ENCODE results near the gene ZNF384.

Gene ZNF384

GRCh38 chr12:6640497-6640896 lies 48.7 kb downstream of the ZNF384 start:
- DNase-seq (ENCODE audit: low read depth in 1 of 2, low spot score in 1 of 2) = no peak
- in situ Hi-C loops (cut with HindIII; ENCODE audit: low pct_unique_long_range_greater_than_20kb, low sequenced_read_pairs) = no loop called here
- TF ChIP-seq JUND (IDR thresholded peaks at IDR 0.05; ENCODE audit: low read depth) = no peak

DNA sequence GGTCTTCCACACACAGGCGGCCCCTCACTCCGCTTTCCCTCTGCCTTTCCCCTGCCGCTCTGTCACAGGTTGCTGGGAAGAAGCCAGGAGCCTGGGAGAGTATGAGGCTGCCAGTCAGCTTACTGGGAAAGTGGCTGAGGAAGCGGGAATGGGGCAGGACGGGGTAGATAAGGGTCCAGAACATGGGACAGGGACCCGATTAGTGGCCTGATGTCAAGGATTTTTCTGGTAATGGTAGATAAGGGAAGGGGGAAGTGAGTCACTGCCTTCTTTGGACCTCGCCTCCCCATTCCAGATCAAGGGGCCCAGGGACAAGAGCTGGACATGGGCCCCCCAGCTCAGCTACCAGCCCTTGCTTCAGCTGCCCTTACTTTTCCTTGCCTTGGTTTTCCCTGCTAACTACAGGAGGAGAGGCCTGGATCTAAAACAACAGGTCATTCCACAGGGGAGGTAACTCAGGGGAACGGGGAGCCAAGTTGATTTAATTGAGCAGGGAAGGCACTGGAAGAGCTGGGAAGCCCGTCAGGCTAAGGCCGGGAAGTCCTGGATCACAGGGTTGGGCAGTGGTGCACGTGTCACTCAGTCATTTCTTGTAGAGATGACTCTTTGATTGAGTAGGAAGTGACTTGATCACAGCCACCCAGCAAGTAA lies 49.9 kb downstream of the ZNF384 start:
- no peak for TF ChIP-seq JUND (IDR thresholded peaks at IDR 0.05; ENCODE audit: low read depth)
- DNase-seq (ENCODE audit: low read depth in 1 of 2, low spot score in 1 of 2) = no peak
- in situ Hi-C loops (cut with HindIII; ENCODE audit: low pct_unique_long_range_greater_than_20kb, low sequenced_read_pairs) = no loop called here

DNA sequence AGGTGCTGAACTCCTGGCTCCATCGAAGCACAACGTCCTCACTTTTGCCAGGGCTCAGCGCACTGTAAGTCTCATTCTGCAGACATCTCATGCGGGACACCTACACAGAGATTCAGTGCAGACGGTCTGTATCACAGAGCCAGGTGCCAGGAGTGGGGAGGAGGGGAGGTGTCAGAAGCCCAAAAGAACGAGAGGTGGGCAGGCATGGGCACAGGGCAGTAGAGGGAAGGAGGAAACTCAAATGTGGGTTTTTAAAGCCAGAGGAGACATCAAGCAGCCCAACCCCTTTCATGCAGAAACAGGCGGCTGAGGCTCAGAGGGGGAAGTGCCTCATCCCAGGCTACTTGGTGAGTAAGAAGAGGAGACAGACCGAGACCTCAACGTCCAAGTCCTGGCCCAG lies 50.9 kb downstream of the ZNF384 start:
- in situ Hi-C loops (cut with HindIII; ENCODE audit: low pct_unique_long_range_greater_than_20kb, low sequenced_read_pairs) = no loop called here
- no peak for DNase-seq (ENCODE audit: low read depth in 1 of 2, low spot score in 1 of 2)
- no peak for TF ChIP-seq JUND (IDR thresholded peaks at IDR 0.05; ENCODE audit: low read depth)

- no peak for DNase-seq (ENCODE audit: low read depth in 1 of 2, low spot score in 1 of 2)
- TF ChIP-seq JUND (IDR thresholded peaks at IDR 0.05; ENCODE audit: low read depth) = no peak
- in situ Hi-C loops (cut with HindIII; ENCODE audit: low pct_unique_long_range_greater_than_20kb, low sequenced_read_pairs) = no loop called here
These were observed 53.2 kb downstream of the ZNF384 start, which contains the start of gene LPAR5 for GRCh38 chr12:6635856-6636531. TSS of gene LPAR5 (minus strand) at chr12:6635959. CDS start at chr12:6621248, 14,711 bp downstream.

DNA sequence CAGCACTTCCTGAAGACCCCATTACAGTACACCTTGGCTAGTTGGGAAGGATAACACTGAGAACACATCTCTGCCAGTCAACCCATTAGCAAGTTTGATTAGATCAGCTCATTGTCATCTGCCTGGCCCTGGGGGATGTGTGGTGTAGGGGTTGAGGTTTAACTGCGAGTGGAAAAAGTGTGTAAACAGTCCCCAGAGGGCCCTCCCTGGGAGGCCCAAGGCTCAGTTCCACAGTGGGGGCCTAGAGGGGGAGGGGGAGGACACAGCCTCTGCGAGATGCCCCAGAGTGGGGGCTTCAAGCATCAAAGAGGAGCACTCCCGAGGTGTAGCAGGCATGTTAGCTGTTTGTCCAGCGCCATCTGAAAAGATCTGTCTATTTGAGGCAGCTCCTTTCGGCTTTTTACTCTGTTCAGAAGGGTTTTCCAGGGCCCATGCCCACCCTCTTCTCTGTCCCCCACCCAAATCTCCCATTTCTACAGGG lies 53.8 kb downstream of the ZNF384 start:
- in situ Hi-C loops (cut with HindIII; ENCODE audit: low pct_unique_long_range_greater_than_20kb, low sequenced_read_pairs) = no loop called here
- DNase-seq (ENCODE audit: low read depth in 1 of 2, low spot score in 1 of 2) = no peak
- no peak for TF ChIP-seq JUND (IDR thresholded peaks at IDR 0.05; ENCODE audit: low read depth)

GRCh38 chr12:6632026-6632983 lies 56.9 kb downstream of the ZNF384 start:
- no peak for DNase-seq (ENCODE audit: low read depth in 1 of 2, low spot score in 1 of 2)
- in situ Hi-C loops (cut with HindIII; ENCODE audit: low pct_unique_long_range_greater_than_20kb, low sequenced_read_pairs) = no loop called here
- no peak for TF ChIP-seq JUND (IDR thresholded peaks at IDR 0.05; ENCODE audit: low read depth)

- in situ Hi-C loops (cut with HindIII; ENCODE audit: low pct_unique_long_range_greater_than_20kb, low sequenced_read_pairs) = no loop called here
- no peak for TF ChIP-seq JUND (IDR thresholded peaks at IDR 0.05; ENCODE audit: low read depth)
- DNase-seq (ENCODE audit: low read depth in 1 of 2, low spot score in 1 of 2) = no peak
These were observed 57.6 kb downstream of the ZNF384 start for GRCh38 chr12:6631549-6631961.

DNA sequence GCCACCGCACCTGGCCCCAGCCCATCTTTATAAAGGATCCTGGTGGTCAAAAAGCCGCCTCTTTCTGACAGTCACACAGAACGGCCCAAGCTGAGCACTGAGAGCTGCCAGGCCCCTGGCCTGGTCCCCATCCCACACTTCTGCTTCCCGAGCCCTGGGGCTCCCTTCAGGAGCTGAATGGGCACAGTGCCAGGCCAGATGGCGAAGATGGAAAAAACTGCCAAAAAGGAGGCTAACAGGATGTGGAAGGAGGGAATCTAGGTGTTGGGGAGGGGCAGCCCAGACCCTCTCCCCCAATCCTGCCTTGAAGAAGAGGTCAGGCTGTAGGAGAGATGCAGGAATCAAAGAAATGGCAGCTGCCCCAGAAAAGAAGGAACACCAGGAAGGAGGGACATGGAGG lies 58.4 kb downstream of the ZNF384 start:
- in situ Hi-C loops (cut with HindIII; ENCODE audit: low pct_unique_long_range_greater_than_20kb, low sequenced_read_pairs) = no loop called here
- no peak for TF ChIP-seq JUND (IDR thresholded peaks at IDR 0.05; ENCODE audit: low read depth)
- DNase-seq (ENCODE audit: low read depth in 1 of 2, low spot score in 1 of 2) = no peak

- DNase-seq (ENCODE audit: low read depth in 1 of 2, low spot score in 1 of 2) = no peak
- in situ Hi-C loops (cut with HindIII; ENCODE audit: low pct_unique_long_range_greater_than_20kb, low sequenced_read_pairs) = no loop called here
- no peak for TF ChIP-seq JUND (IDR thresholded peaks at IDR 0.05; ENCODE audit: low read depth)
These were observed 61.6 kb downstream of the ZNF384 start for GRCh38 chr12:6627616-6628015.

DNA sequence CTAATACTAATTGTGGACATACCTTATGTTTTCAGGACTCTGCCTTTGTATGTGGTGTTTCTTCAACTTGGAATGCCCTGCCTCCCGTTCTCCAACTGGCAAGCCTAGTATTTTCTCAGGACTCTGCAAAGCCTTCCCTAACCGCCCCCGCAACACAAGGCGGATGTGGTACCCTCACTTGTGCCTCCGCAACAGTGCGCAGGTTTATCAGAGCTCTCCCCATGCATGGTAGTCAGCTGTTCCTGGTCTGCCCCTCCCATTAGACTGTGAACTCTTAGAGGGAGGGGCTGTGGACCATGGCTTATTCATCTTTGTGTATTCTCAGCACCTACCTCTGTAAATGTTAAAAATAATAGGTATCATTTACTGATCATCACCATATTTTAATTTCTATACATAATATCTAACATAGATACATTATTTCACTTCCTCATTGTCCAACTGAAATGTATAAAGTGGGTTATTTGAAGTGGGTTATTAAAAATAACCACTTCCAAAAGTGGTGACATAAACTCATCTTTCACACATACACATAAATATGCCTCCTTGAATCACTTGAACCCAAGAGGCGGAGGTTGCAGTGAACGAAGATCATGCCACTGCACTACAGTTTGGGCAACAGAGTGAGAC lies 62.4 kb downstream of the ZNF384 start:
- no peak for TF ChIP-seq JUND (IDR thresholded peaks at IDR 0.05; ENCODE audit: low read depth)
- in situ Hi-C loops (cut with HindIII; ENCODE audit: low pct_unique_long_range_greater_than_20kb, low sequenced_read_pairs) = no loop called here
- no peak for DNase-seq (ENCODE audit: low read depth in 1 of 2, low spot score in 1 of 2)

DNA sequence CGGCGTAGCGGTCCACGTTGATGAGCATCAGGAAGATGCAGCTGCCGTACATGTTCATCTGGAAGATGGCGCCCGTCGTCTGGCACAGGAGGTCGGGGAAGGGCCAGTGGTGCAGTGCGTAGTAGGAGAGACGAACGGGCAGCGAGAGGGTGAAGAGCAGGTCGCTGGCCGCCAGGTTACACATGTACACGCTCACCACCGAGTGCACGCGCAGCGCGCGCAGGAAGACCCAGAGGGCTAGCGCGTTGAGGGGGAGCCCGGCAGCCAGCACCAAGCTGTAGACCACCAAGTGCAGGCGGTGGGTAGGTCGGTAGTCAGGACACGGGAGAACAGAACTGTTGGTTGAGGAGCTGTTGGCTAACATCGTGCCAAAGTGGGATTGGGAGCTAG lies 68.3 kb downstream of the ZNF384 start:
- in situ Hi-C loops (cut with HindIII; ENCODE audit: low pct_unique_long_range_greater_than_20kb, low sequenced_read_pairs) = no loop called here
- no peak for TF ChIP-seq JUND (IDR thresholded peaks at IDR 0.05; ENCODE audit: low read depth)
- no peak for DNase-seq (ENCODE audit: low read depth in 1 of 2, low spot score in 1 of 2)
